HEK293 (cell line): Measurements from ENCODE around the gene DOK4.

ENCODE experiments used
- YY2 ChIP-seq: fragments of 450-650 bp; formaldehyde crosslinking; IDR thresholded peaks from 2 replicates; pipeline ENCODE4 v1.5.1; 2016; ENCODE audit warnings: missing biosample characterization, missing genetic modification characterization
- ZBTB1 ChIP-seq: fragments of 450-650 bp; formaldehyde crosslinking; IDR thresholded peaks from 2 replicates; pipeline ENCODE4 v1.5.1; 2016; ENCODE audit warnings: missing biosample characterization, missing genetic modification characterization
- ZNF391 ChIP-seq: fragments of 450-650 bp; formaldehyde crosslinking; IDR thresholded peaks from 2 replicates; pipeline ENCODE4 v1.5.1; 2016; ENCODE audit warnings: low read depth, missing biosample characterization, missing genetic modification characterization, borderline replicate concordance
- ZNF404 ChIP-seq: fragments of 450-650 bp; formaldehyde crosslinking; IDR thresholded peaks from 2 replicates; pipeline ENCODE4 v1.5.1; 2017; ENCODE audit warnings: missing biosample characterization, missing genetic modification characterization
- ZNF416 ChIP-seq: fragments of 450-650 bp; formaldehyde crosslinking; IDR thresholded peaks from 2 replicates; pipeline ENCODE4 v1.5.1; 2016; ENCODE audit warnings: missing biosample characterization, missing genetic modification characterization
- ZNF48 ChIP-seq: fragments of 450-650 bp; formaldehyde crosslinking; IDR thresholded peaks from 2 replicates; pipeline ENCODE4 v1.5.1; 2016; ENCODE audit warnings: missing biosample characterization, missing genetic modification characterization
- ZNF558 ChIP-seq: fragments of 450-650 bp; formaldehyde crosslinking; IDR thresholded peaks from 2 replicates; pipeline ENCODE4 v1.5.1; 2016; ENCODE audit warnings: missing biosample characterization, missing genetic modification characterization
- ZNF585B ChIP-seq: fragments of 450-650 bp; formaldehyde crosslinking; IDR thresholded peaks from 2 replicates; pipeline ENCODE4 v1.5.1; 2016; ENCODE audit warnings: missing biosample characterization, missing genetic modification characterization
- ZNF626 ChIP-seq: fragments of 450-650 bp; sonication (Bioruptor Pico); formaldehyde crosslinking; IDR thresholded peaks from 2 replicates; pipeline ENCODE4 v1.5.1; 2018; ENCODE audit warnings: missing biosample characterization, missing genetic modification characterization, inconsistent platforms
- ZNF654 ChIP-seq: fragments of 450-650 bp; formaldehyde crosslinking; IDR thresholded peaks from 2 replicates; pipeline ENCODE4 v1.5.1; 2016; ENCODE audit warnings: low read depth, missing biosample characterization, missing genetic modification characterization
- ZNF658 ChIP-seq: fragments of 450-650 bp; formaldehyde crosslinking; IDR thresholded peaks from 2 replicates; pipeline ENCODE4; 2016; ENCODE audit warnings: missing biosample characterization, missing genetic modification characterization
- ZNF670 ChIP-seq: fragments of 450-650 bp; formaldehyde crosslinking; IDR thresholded peaks from 2 replicates; pipeline ENCODE4 v1.5.1; 2016; ENCODE audit warnings: missing biosample characterization, missing genetic modification characterization, low read depth
- ZXDB ChIP-seq: fragments of 450-650 bp; formaldehyde crosslinking; IDR thresholded peaks from 2 replicates; pipeline ENCODE4 v1.5.1; 2016; ENCODE audit warnings: missing biosample characterization, missing genetic modification characterization
- TF ChIP-seq, protein P1 (sequence below): fragments of 450-650 bp; formaldehyde crosslinking; IDR thresholded peaks from 2 replicates; pipeline ENCODE4 v1.5.1; 2017; ENCODE audit warnings: missing biosample characterization, missing genetic modification characterization
- TF ChIP-seq, protein P2 (sequence below): fragments of 450-650 bp; formaldehyde crosslinking; conservative IDR thresholded peaks from 2 replicates; pipeline ENCODE4 v1.5.1; 2016; ENCODE audit warnings: low read depth, missing biosample characterization, missing genetic modification characterization
- TF ChIP-seq, protein P3 (sequence below): fragments of 450-650 bp; formaldehyde crosslinking; optimal IDR thresholded peaks from 2 replicates; pipeline ENCODE3; 2016; ENCODE audit warnings: missing biosample characterization, mild to moderate bottlenecking, missing genetic modification characterization
- TF ChIP-seq, protein P4 (sequence below): fragments of 450-650 bp; IDR thresholded peaks from 2 replicates; pipeline ENCODE4 v1.5.1; 2018; ENCODE audit warnings: missing biosample characterization, missing genetic modification characterization
- TF ChIP-seq, protein P5 (sequence below): fragments of 450-650 bp; formaldehyde crosslinking; IDR thresholded peaks from 2 replicates; pipeline ENCODE4 v1.5.1; 2016; ENCODE audit warnings: missing biosample characterization, missing genetic modification characterization
- TF ChIP-seq, protein P6 (sequence below): fragments of 450-650 bp; formaldehyde crosslinking; IDR thresholded peaks from 2 replicates; pipeline ENCODE4 v1.5.1; 2016; ENCODE audit warnings: missing biosample characterization, missing genetic modification characterization, low read depth
- TF ChIP-seq, protein P7 (sequence below): fragments of 450-650 bp; formaldehyde crosslinking; IDR thresholded peaks from 2 replicates; pipeline ENCODE4 v1.5.1; 2017; ENCODE audit warnings: missing biosample characterization, missing genetic modification characterization

The DOK4 gene

DNA sequence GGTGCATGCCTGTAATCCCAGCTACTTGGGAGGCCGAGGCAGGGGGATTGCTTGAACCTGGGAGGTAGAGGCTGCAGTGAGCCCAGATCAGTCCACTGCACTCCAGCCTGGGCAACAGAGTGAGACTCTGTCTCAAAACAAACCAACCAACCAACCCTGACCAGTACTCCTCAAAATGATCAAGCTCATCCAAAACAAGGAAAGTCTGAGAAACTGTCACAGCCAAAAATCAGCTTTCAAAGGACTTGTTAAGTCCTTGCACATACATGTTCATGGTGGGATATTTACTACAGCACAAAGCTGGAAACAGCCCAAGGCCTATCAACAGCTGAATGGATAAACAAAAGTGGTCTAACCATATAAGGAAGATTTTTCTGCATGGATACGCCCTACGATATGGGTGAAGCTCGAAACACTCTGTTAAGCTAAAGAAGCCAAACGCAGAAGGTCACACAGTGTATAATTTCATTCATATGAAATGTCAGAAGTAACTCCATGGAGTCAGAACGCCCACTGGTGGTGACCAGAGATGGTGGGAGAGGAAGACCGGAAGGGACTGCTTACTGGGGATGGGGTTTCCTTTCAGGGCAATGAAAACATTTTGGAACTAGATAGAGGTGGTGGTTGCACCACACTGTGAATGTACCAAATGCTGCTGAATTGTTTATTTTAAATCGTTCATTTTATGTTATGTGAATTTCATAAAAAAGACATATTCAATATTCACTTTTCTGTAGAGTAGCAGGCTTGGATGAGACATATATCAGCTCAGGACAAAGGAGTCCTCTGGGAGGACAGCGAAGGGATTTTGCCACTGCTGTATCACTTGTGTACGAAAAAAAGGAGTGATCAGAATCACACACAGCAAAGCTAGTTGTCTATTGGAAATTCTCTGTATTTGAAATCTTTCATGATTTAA, 64.0 kb downstream of the DOK4 start (continued):
- TF ChIP-seq, protein P1, sequence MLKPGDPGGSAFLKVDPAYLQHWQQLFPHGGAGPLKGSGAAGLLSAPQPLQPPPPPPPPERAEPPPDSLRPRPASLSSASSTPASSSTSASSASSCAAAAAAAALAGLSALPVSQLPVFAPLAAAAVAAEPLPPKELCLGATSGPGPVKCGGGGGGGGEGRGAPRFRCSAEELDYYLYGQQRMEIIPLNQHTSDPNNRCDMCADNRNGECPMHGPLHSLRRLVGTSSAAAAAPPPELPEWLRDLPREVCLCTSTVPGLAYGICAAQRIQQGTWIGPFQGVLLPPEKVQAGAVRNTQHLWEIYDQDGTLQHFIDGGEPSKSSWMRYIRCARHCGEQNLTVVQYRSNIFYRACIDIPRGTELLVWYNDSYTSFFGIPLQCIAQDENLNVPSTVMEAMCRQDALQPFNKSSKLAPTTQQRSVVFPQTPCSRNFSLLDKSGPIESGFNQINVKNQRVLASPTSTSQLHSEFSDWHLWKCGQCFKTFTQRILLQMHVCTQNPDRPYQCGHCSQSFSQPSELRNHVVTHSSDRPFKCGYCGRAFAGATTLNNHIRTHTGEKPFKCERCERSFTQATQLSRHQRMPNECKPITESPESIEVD (tag by site-specific recombination), result no peak
- TF ChIP-seq ZXDB (tag by site-specific recombination) (peak; percentile 88), ZNF558 (tag by site-specific recombination) (no peak), ZBTB1 (tag by site-specific recombination) (no peak), ZNF404 (tag by site-specific recombination) (no peak), ZNF391 (no peak), YY2 (tag by site-specific recombination) (no peak), ZNF670 (tag by site-specific recombination) (no peak), ZNF658 (tag by site-specific recombination) (no peak), ZNF626 (no peak), ZNF585B (tag by site-specific recombination) (no peak), ZNF654 (tag by site-specific recombination) (peak; percentile 54), ZNF416 (no peak), ZNF48 (tag by site-specific recombination) (no peak)
- TF ChIP-seq, protein P2, sequence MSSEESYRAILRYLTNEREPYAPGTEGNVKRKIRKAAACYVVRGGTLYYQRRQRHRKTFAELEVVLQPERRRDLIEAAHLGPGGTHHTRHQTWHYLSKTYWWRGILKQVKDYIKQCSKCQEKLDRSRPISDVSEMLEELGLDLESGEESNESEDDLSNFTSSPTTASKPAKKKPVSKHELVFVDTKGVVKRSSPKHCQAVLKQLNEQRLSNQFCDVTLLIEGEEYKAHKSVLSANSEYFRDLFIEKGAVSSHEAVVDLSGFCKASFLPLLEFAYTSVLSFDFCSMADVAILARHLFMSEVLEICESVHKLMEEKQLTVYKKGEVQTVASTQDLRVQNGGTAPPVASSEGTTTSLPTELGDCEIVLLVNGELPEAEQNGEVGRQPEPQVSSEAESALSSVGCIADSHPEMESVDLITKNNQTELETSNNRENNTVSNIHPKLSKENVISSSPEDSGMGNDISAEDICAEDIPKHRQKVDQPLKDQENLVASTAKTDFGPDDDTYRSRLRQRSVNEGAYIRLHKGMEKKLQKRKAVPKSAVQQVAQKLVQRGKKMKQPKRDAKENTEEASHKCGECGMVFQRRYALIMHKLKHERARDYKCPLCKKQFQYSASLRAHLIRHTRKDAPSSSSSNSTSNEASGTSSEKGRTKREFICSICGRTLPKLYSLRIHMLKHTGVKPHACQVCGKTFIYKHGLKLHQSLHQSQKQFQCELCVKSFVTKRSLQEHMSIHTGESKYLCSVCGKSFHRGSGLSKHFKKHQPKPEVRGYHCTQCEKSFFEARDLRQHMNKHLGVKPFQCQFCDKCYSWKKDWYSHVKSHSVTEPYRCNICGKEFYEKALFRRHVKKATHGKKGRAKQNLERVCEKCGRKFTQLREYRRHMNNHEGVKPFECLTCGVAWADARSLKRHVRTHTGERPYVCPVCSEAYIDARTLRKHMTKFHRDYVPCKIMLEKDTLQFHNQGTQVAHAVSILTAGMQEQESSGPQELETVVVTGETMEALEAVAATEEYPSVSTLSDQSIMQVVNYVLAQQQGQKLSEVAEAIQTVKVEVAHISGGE (tag by site-specific recombination), result peak; percentile 87
- TF ChIP-seq, protein P3, sequence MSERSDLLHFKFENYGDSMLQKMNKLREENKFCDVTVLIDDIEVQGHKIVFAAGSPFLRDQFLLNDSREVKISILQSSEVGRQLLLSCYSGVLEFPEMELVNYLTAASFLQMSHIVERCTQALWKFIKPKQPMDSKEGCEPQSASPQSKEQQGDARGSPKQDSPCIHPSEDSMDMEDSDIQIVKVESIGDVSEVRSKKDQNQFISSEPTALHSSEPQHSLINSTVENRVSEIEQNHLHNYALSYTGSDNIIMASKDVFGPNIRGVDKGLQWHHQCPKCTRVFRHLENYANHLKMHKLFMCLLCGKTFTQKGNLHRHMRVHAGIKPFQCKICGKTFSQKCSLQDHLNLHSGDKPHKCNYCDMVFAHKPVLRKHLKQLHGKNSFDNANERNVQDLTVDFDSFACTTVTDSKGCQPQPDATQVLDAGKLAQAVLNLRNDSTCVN (tag by site-specific recombination), result no peak
- TF ChIP-seq, protein P4, sequence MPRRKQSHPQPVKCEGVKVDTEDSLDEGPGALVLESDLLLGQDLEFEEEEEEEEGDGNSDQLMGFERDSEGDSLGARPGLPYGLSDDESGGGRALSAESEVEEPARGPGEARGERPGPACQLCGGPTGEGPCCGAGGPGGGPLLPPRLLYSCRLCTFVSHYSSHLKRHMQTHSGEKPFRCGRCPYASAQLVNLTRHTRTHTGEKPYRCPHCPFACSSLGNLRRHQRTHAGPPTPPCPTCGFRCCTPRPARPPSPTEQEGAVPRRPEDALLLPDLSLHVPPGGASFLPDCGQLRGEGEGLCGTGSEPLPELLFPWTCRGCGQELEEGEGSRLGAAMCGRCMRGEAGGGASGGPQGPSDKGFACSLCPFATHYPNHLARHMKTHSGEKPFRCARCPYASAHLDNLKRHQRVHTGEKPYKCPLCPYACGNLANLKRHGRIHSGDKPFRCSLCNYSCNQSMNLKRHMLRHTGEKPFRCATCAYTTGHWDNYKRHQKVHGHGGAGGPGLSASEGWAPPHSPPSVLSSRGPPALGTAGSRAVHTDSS (tag by site-specific recombination), result 0 out of 2 replicates have a peak, but pooled peaks have one; percentile 11
- TF ChIP-seq, protein P5, sequence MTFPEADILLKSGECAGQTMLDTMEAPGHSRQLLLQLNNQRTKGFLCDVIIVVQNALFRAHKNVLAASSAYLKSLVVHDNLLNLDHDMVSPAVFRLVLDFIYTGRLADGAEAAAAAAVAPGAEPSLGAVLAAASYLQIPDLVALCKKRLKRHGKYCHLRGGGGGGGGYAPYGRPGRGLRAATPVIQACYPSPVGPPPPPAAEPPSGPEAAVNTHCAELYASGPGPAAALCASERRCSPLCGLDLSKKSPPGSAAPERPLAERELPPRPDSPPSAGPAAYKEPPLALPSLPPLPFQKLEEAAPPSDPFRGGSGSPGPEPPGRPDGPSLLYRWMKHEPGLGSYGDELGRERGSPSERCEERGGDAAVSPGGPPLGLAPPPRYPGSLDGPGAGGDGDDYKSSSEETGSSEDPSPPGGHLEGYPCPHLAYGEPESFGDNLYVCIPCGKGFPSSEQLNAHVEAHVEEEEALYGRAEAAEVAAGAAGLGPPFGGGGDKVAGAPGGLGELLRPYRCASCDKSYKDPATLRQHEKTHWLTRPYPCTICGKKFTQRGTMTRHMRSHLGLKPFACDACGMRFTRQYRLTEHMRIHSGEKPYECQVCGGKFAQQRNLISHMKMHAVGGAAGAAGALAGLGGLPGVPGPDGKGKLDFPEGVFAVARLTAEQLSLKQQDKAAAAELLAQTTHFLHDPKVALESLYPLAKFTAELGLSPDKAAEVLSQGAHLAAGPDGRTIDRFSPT (tag by site-specific recombination), result no peak
- TF ChIP-seq, protein P6, sequence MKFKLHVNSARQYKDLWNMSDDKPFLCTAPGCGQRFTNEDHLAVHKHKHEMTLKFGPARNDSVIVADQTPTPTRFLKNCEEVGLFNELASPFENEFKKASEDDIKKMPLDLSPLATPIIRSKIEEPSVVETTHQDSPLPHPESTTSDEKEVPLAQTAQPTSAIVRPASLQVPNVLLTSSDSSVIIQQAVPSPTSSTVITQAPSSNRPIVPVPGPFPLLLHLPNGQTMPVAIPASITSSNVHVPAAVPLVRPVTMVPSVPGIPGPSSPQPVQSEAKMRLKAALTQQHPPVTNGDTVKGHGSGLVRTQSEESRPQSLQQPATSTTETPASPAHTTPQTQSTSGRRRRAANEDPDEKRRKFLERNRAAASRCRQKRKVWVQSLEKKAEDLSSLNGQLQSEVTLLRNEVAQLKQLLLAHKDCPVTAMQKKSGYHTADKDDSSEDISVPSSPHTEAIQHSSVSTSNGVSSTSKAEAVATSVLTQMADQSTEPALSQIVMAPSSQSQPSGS (tag by site-specific recombination), result no peak
- TF ChIP-seq, protein P7, sequence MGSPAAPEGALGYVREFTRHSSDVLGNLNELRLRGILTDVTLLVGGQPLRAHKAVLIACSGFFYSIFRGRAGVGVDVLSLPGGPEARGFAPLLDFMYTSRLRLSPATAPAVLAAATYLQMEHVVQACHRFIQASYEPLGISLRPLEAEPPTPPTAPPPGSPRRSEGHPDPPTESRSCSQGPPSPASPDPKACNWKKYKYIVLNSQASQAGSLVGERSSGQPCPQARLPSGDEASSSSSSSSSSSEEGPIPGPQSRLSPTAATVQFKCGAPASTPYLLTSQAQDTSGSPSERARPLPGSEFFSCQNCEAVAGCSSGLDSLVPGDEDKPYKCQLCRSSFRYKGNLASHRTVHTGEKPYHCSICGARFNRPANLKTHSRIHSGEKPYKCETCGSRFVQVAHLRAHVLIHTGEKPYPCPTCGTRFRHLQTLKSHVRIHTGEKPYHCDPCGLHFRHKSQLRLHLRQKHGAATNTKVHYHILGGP (tag by site-specific recombination), result no peak
